ENCODE measurements around the gene RILP.

DNA sequence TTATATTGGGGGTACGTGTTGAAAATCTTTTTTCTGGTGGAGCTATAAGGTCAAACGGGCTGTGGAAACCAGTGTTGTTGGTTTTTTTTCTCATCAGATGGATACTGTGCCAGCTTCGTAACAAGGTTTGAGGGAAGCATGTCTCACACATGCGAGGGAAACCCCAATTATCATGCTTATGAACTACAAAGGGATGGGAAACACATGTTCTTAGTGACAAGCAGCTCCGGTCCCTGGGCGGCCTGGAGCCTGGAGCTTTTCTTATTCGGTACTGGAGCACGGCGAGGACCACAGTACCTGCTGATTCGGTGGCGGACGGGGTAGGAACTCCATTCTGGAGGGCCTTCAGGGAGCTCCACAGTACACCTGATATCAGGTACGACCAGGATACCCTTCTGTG is 33.6 kb downstream of the RILP start:
- TF ChIP-seq, protein P1, sequence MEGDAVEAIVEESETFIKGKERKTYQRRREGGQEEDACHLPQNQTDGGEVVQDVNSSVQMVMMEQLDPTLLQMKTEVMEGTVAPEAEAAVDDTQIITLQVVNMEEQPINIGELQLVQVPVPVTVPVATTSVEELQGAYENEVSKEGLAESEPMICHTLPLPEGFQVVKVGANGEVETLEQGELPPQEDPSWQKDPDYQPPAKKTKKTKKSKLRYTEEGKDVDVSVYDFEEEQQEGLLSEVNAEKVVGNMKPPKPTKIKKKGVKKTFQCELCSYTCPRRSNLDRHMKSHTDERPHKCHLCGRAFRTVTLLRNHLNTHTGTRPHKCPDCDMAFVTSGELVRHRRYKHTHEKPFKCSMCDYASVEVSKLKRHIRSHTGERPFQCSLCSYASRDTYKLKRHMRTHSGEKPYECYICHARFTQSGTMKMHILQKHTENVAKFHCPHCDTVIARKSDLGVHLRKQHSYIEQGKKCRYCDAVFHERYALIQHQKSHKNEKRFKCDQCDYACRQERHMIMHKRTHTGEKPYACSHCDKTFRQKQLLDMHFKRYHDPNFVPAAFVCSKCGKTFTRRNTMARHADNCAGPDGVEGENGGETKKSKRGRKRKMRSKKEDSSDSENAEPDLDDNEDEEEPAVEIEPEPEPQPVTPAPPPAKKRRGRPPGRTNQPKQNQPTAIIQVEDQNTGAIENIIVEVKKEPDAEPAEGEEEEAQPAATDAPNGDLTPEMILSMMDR (IDR thresholded peaks at IDR 0.05), result no peak
- TF ChIP-seq EZH2 (IDR thresholded peaks at IDR 0.05) (no peak), EZH2phosphoT487 (IDR thresholded peaks at IDR 0.05) (no peak)

Data from neural progenitor cell (in vitro differentiated cells).